NCI-H146 (cell line): ENCODE measurements around the gene ITFG1.
A peak's percentile ranks its signal among the peaks of the same experiment; 100 is the strongest.

Experiments used
- DNase-seq: peaks from one replicate; lab custom pipeline; 2025; lab: John Stamatoyannopoulos, UW

Gene ITFG1

DNA sequence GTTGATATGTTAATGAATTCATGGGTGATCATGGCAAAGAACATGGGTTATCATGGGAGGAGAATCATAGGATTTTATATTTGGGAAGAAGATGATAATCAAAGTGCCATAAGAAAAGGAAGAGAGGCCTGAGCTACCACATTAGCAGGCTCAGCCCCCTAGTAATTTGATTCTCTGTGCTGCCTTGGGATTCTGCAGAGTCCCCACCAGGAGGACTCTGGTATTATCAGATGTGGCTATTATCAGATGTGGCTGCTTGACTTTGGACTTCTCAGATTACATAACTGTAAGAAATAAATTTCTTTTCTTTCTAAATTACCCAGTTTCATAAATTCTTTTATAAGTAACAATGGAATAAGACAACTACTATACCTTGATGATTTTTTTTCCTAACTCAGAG, 137.6 kb downstream of the ITFG1 start:
- DNase-seq = no peak

DNA sequence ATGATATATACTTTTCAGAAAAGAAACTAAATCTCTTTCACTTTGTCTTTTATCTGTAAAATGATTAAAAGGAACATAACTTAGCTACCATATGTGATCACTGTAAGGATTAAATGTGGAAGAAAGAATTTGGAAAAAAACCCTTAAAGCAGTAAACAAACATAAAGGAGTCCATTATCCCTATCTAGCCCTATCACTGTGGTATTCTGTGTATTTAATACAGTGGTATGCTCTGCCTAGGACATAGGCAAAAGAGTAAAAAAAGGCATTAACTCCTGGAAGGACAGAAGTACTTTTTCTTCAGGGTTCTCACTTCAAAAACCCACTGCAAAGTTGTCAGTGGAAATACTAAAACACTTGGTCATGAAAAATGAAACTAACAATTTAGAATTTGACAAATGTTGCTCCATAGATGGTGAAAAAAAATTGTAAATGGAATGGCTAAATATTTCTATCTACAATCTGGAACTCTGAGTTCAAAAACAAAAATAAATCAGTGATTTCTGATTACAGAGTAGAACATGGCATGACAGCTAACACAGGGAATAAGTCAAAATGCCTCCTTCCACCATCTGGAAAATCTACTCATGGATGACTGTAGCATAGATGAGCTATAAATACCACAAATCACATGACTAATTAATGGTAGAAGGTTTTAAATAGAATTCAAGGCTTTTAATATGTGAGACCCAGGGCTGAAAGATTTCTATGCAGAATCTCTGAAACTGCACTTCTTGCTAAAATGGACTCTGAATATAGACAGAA, 140.1 kb downstream of the ITFG1 start:
- no peak for DNase-seq

DNA sequence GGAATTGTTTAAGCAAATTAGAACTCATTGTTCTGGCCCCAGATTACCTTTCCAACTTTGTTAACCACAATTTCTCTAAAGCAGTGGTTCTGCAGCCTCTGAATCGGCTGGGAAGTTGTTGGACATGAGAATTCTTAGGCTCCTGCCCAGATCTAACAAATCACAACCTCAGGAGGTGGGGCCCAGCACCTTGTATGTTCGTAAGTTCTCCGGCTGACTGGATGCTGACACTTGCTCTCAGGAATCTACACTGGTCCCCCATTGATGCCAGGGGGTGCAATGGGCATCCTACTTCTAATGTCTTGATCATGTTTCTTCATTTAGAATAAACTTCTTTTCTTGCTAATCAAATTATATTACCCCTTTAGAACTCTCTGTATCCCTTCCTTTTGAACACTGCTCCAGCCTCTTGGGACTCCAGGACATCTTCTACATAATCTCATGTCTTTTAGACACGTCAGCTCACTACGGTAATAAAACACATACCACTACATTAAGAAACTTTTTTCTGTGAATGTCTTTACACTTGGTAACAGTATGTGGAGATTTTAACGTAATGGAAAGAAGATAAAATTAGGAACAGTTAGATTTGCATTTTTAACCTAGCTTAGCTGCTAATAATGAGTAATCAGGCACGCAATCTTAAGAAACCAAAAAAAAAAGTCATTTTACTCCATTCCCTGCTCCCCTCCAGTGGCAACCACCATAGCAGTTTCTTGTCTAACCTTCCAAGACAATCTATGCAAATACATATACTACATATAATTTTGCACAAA, 143.2 kb downstream of the ITFG1 start:
- no peak for DNase-seq

DNA sequence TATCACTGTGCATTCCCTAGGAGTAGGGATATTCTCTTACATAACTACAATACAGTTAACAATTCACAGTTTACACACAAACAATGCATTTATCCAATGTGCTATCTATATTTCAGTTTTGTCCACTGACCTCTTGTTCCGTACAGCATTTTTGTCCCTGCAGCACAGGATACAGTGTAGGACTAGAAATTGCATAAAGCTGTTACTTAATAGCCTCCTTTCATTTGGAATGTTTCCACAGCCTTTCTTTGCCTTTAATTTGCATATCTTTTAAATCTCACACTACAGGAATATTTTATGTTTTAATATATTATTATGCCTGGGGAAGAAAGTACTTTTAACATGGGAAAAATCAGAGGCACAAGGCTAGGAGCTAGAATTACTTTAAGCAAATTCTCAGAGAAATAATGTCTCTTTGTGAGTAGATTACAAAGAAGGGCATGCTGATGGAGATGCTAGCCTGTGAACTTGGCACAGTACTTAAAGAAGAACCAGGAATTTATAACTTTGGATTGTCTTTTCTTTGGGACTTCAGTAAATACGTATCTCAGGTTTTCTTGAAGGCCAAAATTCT, 144.3 kb downstream of the ITFG1 start:
- no peak for DNase-seq

DNA sequence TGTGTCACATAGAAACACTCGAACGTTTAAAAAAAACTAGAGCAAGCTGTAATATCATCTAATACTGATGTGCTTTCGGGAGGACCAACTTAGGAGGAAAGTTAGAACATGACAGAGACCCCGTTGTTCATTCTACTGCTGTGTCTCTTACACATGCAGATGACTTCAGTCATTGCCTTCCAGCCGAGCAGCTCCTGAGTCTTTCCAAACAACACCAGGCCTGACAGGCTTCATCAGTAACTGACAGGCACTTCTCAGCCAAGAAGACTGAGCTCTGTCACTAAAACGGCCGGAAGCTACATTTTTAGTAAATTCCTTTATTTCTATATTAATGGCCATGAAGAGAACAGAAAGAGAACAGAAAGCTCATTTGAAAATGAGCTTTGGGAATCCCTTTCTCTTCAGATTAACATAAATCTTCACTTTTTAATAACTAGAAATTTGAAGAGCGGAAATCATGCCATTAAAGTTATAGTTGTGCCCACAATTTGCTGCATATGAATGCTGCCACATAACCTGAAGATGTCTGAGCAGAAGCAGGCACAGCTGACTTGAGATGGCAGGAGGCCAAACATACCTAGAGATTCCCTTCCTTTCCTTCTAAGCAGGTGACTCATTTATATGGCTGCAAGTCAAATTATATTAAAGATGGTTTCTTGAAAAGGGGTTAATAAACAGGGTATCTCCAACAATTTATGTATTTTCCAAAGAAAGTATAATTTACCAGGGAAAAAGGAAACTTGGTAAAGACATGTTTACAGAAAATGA, 148.9 kb downstream of the ITFG1 start:
- no peak for DNase-seq

DNA sequence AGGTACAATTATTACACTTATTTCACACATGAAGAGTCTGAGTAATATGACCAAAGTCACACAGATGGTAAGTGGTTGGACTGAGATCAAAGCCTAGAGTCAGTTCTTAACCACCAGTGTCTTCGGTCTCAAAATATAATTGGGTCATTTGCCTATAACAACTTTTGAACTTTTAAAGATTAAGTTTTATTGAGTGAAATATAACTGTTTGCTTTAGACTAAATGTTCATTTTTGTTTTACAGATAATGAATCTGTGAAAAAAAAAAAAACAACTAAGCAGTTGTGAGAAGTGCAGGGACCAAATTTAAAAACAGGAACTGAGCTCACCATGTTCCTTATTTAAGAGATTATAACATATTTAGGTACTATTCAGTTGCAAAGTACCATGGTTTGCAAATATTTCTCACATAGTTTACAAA, 150.1 kb downstream of the ITFG1 start:
- no peak for DNase-seq

DNA sequence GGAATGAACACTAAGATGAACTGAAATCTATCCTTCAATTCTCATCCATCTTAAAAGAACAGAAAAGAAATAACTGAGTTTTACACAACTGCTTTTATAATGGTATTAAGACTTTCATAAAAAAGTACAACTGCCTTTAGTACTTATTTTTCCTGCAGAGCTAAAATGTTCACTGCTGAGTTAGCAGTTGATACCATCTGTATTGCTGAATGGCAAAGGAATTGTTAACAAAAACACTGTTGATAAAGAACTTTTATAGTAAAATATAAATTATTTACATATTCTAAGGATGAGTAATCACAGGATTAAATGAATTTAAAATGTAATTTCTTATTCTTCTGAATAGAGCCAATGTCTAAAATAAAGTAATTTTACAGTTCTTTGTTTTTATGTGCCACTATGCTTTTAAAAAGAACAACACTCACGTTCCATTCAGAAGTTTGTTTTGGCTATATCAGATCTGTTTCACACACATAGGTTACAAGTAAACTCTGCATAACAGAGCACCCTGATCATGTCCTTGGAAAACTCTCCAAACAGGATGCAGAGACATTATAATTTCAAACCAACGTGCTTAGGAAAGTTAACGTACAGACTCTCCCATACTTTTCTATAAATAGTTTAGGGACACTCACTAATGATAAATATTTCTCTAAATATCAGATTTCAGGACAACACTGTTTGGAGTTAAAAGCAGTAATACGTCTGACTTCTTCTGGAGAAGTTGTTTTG, 151.1 kb downstream of the ITFG1 start:
- no peak for DNase-seq

DNA sequence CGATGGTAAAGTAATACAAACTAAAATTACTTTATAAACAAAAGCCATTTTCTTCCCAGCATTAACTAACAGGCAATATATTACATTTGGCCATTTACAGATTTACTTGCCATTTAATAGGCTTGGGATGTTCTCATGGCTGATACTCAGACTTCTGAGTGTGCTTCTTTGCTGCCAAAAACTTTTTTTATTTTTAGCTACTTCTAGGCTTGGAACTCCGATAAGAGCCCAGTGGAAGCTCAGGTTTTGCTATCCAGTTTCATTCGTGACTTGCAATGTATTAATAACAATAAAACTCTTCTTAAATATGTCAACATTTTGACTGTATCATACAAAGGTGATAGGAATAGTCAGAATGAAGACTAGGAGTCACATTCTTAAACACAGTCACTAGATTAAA, 152.3 kb downstream of the ITFG1 start:
- DNase-seq = no peak

DNA sequence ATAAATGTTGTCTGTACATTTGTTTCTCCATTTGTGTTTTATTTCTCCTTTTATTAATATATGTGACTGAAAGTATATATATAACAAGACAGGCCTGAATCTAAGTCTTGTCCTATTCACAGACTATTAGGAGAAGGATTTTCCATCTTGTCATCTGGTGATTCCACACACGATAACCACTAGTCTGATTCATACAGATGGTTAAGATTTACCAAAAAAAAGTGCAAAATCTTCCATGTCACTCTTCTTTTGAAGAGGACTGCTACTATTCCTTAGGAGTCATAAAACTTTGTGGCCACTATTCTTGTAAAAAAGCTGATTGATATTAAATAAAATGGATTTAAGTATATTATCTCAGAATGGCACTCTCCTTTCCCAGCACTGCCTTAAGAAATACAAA, 156.3 kb downstream of the ITFG1 start:
- DNase-seq = no peak

DNA sequence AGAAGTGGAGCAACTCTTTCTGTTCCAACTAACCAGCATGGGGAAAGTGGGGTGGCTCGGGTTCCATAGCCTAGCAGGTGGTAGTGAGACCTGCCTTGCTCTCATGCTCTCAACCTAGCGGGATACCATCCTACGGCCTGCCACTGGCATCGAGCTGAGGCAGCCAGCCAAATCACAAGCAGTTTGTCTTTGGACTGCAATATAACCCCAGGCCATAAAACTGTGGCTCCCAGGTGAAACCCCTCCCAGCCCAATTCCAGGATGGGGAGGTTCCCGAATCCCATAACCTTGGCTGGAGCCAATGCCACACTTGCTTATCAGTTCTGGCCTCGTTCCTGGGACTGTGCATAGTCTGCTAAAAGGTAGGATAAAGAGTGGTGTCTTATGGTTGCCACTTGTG, 161.3 kb downstream of the ITFG1 start:
- no peak for DNase-seq

DNA sequence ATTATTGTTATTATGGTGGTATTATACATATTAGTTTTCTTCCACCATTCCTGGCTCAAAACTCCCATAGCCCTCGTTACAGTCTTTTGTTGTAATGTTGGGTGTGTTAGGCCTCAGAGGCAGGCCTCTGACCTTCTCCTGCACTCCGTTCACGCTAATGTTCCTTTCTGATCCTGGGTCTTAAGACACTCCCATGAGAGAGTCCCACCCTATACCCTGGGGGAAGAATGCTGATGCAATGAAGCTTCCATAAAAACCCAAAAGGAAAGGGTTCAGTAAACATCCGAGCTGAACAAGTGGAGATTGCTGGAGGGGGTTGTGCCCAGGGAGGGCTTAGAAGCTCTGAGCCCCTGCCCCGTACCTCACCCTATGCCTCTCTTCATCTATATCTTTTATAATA, 175.9 kb downstream of the ITFG1 start:
- no peak for DNase-seq

DNA sequence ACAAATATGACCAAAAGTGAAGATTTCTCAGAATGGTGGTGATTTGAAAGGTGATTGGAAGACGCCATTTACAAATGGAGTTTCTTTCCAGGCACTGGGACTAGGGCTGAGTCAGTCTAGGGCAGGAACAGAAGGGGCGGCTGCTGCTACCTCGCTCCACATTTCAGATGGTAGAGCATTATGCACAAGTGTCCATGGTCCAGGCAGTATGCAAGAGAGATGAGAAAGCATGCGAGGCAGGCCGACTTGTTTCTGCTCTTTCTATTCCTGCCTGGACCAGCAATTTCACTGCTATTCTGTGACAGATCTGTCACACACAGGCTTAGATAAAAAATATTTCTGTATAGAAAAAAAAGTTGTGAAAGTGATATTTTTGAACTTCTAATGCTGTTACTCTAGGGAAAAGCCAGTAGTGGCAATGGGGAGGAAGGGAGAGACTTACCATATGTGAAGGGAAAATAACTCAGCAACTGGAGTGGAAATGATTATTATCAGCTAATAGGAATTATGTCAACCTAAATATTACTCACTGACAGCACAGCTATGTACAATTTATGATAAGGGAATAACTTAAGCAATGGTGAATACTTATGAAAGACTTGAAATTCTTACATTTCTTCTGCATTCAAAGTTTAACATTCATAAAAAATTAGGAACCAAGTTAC, 182.4 kb downstream of the ITFG1 start:
- no peak for DNase-seq

DNA sequence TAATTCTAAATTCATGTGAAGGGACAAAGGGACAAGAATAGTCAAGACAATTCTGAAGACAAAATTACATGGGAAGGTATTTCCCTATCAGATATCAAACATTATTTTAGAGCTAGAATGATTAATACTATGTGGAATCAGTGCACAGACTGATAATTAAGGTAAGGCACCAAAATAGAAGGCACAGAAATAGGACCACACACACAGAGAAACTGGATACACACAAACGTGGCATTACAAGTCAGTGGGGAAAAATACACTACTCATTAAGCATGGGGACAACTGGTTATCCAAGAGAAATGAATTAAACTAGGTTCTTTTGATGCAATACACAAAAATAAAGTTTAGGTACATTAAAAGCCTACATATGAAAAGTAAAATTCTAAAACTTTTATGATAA, 184.3 kb downstream of the ITFG1 start:
- DNase-seq = no peak

DNA sequence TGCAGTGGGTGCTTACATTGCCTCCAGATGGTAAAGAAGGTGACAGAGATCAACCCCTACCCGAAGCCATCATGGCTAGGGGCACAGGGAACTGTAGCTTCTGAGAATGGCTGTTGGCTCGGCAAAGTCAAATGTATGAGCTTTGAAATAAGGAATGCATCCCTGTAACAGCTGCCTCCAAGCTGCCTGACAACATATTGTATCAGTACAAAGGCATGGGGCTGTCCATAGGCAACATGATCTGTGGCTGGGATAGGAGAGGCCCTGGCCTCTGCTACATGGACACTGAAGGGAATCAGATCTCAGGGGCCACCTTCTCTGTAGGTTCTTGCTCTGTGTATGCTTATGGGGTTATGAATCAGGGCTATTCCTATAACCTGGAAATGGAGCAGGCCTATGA, 197.9 kb downstream of the ITFG1 start:
- DNase-seq = no peak

DNA sequence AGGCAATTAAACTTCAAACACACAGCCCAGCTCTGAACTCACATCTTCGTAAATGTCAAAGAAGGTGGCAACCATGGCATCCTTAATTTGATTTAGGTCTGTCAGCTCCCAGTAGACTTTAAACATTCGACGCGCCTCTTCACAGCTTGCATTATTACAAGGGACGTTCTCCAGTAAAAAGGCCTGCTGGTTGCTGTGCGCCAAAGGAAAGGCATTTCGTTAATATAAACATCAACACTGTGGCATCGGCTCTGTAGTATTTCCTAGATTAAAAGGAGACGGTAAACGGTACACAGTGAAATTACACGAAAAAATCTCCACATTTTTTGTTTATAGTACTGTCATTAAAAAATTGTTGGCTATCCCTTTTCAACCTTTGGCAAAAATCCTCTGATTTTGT, 200.4 kb downstream of the ITFG1 start:
- no peak for DNase-seq

DNA sequence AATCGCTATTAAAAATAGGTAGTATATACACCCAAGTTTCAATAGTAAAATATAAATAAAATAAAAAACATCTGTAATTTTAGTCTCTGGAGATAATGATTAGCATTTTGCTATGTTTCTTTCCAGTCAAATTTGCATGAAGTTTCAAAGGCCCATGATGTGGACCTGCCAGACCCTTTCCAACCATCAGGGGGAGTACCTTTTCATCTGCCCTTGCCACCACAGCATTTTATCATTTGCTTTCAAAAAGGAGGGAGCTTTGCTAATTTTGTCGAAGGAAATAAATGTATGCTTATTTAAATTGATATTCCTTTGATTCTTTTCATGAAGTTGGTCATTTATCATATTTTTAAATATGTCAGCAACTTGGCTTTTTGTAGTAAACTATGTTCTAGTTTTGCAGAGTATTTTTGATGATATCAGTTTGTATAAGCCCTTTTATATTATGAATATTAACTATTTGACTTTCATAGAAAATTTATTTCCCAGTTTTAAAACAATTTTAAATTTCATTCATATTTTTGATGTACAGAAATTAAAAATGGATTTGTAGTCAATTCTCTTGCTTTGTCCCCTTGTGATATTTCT, 201.9 kb downstream of the ITFG1 start:
- DNase-seq = no peak

DNA sequence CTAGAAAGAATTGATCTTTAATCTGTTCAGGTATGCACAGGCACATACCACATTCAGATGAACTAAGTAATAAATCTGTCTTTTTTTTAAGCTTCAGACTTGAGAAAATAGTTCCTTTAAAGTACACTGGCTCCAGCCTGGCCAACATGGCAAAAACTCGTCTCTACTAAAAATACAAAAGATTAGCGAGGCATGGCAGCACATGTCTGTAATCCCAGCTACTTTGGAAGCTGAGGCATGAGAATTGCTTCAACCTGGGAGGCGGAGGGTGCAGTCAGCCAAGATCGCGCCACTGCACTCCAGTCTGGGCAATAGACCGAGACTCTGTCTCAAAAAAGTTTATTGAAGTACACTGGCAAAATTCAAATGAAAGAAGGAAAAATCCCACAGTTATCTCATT, 206.1 kb downstream of the ITFG1 start:
- DNase-seq = no peak

DNA sequence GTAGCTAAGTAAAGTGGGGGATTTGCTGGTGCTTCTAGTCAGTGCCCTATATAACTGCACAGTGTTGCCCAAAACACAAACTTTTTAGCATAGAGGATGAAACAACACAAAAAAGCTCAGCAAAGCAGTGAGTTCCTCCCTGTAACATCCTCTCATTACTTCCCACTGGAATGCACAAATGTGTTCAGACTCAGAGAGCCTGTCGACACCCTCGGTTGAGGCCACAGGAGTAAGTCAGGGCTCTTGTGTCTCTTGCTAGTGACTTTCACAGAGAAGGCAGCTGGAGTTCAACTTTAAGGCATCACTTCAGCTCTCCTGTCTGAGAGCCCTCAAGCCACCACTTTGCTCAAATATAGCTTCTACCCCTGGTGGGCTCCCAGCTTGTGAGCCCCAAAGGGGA, 209.9 kb downstream of the ITFG1 start:
- no peak for DNase-seq

DNA sequence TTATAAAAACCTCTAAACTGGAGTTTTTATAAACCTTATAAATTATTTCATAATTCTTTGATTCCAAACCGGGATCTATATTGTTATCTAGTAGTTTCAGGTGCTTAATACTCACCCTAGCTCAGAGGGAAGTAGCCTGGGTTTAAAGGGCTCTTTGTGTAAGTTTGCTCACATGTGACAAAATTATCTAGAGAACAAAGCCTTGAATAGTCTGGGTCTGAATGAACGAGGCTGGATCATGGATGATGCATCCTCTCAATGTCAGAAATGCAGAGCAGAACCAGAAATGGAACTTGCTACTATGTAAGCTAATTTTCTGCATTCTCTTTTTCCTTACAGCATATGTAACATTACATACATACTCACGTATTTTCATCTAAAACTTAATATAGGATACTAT, 213.2 kb downstream of the ITFG1 start:
- DNase-seq = peak; percentile 7

DNA sequence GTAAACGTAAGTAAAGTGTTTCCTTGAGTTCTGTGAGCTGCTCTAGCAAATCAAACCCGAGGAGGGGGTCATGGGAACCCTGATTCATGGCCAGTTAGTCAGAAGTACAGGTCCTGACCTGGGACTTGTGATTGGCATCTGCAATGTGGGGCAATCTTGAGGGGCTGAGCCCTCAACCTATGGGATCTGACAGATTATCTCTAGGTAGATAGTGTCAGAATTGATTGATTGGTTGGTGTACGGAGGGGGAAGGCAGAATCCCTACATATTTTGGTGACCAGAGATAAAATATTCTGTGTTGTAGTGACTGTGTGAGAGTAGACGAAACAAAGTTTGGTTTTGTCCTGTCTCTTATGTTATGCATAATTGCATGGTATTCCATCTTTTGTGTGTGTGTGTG, 216.7 kb downstream of the ITFG1 start:
- DNase-seq = no peak

DNA sequence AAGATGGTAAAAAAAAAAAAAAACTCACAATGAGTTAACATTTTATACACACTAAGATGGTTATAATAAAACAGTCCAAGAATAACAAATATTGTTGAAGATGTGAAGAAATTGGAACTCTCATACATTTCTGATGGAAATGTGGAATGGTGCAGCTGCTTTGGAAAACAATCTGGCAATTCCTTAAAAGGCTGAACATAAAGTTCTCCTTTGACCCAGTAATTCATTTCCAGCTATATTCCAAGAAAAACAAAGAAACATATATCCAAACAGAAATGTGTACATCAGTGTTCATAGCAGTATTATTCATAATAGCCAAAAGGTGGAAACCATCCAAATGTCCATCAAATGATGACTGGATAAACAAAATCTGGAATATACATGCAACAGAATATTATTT, 219.8 kb downstream of the ITFG1 start:
- no peak for DNase-seq
